ENCODE results near the gene EFCAB8.

GRCh38 chr20:32972181-32973076 is 113.7 kb downstream of the EFCAB8 start:
- TF ChIP-seq CTCF (conservative IDR thresholded peaks at IDR 0.05; ENCODE audit: low read depth, low read length), result no peak
- TF ChIP-seq EZH2 (IDR thresholded peaks at IDR 0.05; ENCODE audit: low read length, unreplicated experiment), result no peak
- TF ChIP-seq EZH2phosphoT487 (IDR thresholded peaks at IDR 0.05; ENCODE audit: borderline replicate concordance, low read length), result no peak
